Measurements from ENCODE around the gene SSBP4.
"Not testable (repeated sequence)": the region's sequence is repeated elsewhere in the genome, so short reads cannot be mapped to it uniquely, and the experiment has no call there.

SSBP4 gene

GRCh38 chr19:18396471-18397241 is 22.5 kb upstream of the SSBP4 start:
- DNase-seq = no peak

- DNase-seq = no peak
Observed at GRCh38 chr19:18397242-18398202, 21.7 kb upstream of the SSBP4 start, which contains the start of gene LRRC25. Gene LRRC25 (minus strand): TSS chr19:18397622. CDS start chr19:18396963, 659 bp downstream.

- no peak for DNase-seq
Observed at GRCh38 chr19:18399008-18399407, 20.2 kb upstream of the SSBP4 start.

GRCh38 chr19:18401580-18402112 is 17.6 kb upstream of the SSBP4 start:
- no peak for DNase-seq

- DNase-seq = not testable (repeated sequence)
Observed at GRCh38 chr19:18402455-18403248, 16.5 kb upstream of the SSBP4 start.

GRCh38 chr19:18405754-18406153 is 13.4 kb upstream of the SSBP4 start:
- DNase-seq = not testable (repeated sequence)

GRCh38 chr19:18406749-18407148 is 12.4 kb upstream of the SSBP4 start:
- no peak for DNase-seq

GRCh38 chr19:18408053-18408476 is 11.1 kb upstream of the SSBP4 start:
- DNase-seq = no peak

GRCh38 chr19:18412610-18413239 is 6.5 kb upstream of the SSBP4 start:
- DNase-seq = no peak

GRCh38 chr19:18414504-18415177 is 4.6 kb upstream of the SSBP4 start:
- no peak for DNase-seq

GRCh38 chr19:18415178-18415867 is 3.9 kb upstream of the SSBP4 start:
- DNase-seq = no peak

GRCh38 chr19:18416778-18417249 is 2.4 kb upstream of the SSBP4 start:
- DNase-seq = peak; percentile 56

GRCh38 chr19:18417250-18418028 is 1.8 kb upstream of the SSBP4 start:
- DNase-seq = no peak

GRCh38 chr19:18418029-18418482 is 1.1 kb upstream of the SSBP4 start:
- no peak for DNase-seq

- peak; percentile 35 for DNase-seq
Observed at GRCh38 chr19:18418483-18419194, 559 bp upstream of the SSBP4 start.

- peak; percentile 33 for DNase-seq
Observed at GRCh38 chr19:18419699-18420460, 682 bp downstream of the SSBP4 start.

- no peak for DNase-seq
Observed at GRCh38 chr19:18420930-18421329, 1.7 kb downstream of the SSBP4 start.

GRCh38 chr19:18421371-18421959 is 2.3 kb downstream of the SSBP4 start:
- DNase-seq = no peak
